HG02840 (cell line): ENCODE results near the gene CSNK2B.

Experiments used
- ATAC-seq: cut with Tn5 transposase; IDR thresholded peaks from one replicate; pipeline ENCODE4 v1.9.1; 2021; ENCODE audit warnings: mild to moderate bottlenecking, moderate library complexity, moderate number of reproducible peaks; ENCODE audit not compliant: unreplicated experiment, low FRiP score

CSNK2B gene

GRCh38 chr6:31710523-31711219, 44.8 kb downstream of the CSNK2B start:
- ATAC-seq = no peak

- no peak for ATAC-seq
Observed at GRCh38 chr6:31711233-31711632, 45.4 kb downstream of the CSNK2B start.

GRCh38 chr6:31712296-31712695, 46.4 kb downstream of the CSNK2B start:
- ATAC-seq = no peak

- ATAC-seq = no peak
Observed at GRCh38 chr6:31713465-31713864, 47.6 kb downstream of the CSNK2B start.

- no peak for ATAC-seq
Observed at GRCh38 chr6:31713991-31714684, 48.3 kb downstream of the CSNK2B start.

- no peak for ATAC-seq
Observed at GRCh38 chr6:31715022-31715958, 49.4 kb downstream of the CSNK2B start, which contains the start of gene LY6G6D. LY6G6D (plus strand) TSS chr6:31715348; CDS start chr6:31715356, 8 bp downstream.

- ATAC-seq = no peak
Observed at GRCh38 chr6:31717499-31718222, 51.8 kb downstream of the CSNK2B start.

GRCh38 chr6:31718265-31718664, 52.4 kb downstream of the CSNK2B start:
- ATAC-seq = no peak

GRCh38 chr6:31719001-31719400, 53.1 kb downstream of the CSNK2B start:
- ATAC-seq = no peak
